ENCODE results near the gene USP47.

- TF ChIP-seq PATZ1 (CRISPR knock-in tag; IDR thresholded peaks at IDR 0.05; ENCODE audit: borderline replicate concordance), result no peak
- TF ChIP-seq CSDC2 (CRISPR knock-in tag; IDR thresholded peaks at IDR 0.05), result no peak
- no peak for TF ChIP-seq OSR1 (CRISPR knock-in tag; IDR thresholded peaks at IDR 0.05)
These were observed 132.1 kb downstream of the USP47 start for GRCh38 chr11:11973866-11974265.

Data from SK-N-SH treated with all-trans-retinoic acid at 6 μM for 48 hours (cell line).